ENCODE results near the gene ELANE.

- TF ChIP-seq POLR2AphosphoS5 (IDR thresholded peaks at IDR 0.05; ENCODE audit: borderline replicate concordance, low read depth, low read length) (no peak), EZH2 (IDR thresholded peaks at IDR 0.05) (no peak)
Measured at GRCh38 chr19:805166-805551, 46.9 kb upstream of the ELANE start.
